HCT116 (cell line): ENCODE results near the gene CBFA2T3. TPM values are rescaled to one million over a fixed set of nuclear protein-coding genes. Genes with fewer than 3 reads are reported as not detected.

ENCODE experiments used
- ATAC-seq: fragments of 200-7000 bp; cut with Tn5 transposase; 2 replicates; pipeline ENCODE4 v1.9.1; 2020; ENCODE audit warnings: mild to moderate bottlenecking, moderate library complexity
- BruUV-seq: library from RNA; stranded (reverse); fragments of 400-500 nt; replicated peaks from 2 replicates; lab custom pipeline; 2021; lab: Mats Ljungman, UMichigan
- CTCF ChIA-PET: fragments of 300-600 bp; sonication (Branson Sonifier 250); formaldehyde crosslinking; loops from one replicate; lab custom pipeline; 2021; ENCODE audit warnings: antibody characterized with exemption; lab: Charles Lee
- POLR2A ChIA-PET: fragments of 300-600, 350-600 bp; sonication (Branson Sonifier 250); formaldehyde crosslinking; loops from one replicate; lab custom pipeline; 2021; ENCODE audit warnings: antibody characterized with exemption; lab: Charles Lee
- RAD21 ChIA-PET, 2 experiments: fragments of 300-600 bp; sonication (Branson Sonifier 250); formaldehyde crosslinking; loops; one replicate each; lab custom pipeline; 2023; ENCODE audit warnings: low total read pairs in 2 of 2; ENCODE audit not compliant: uncharacterized antibody in 2 of 2, unreplicated experiment in 2 of 2, low non-redundant PET in 1 of 2; lab: Charles Lee
- DNase-seq: peaks from one replicate; pipeline ENCODE4 v3.0.0-alpha.2; 2010; ENCODE audit warnings: low read depth, low spot score
- H2AFZ ChIP-seq: fragments of 200-600 bp; shearing (Covaris generic), sonication (generic); 2 replicates; pipeline ENCODE4 v1.6.1; 2017; ENCODE audit warnings: low read depth, mixed run types, mixed read lengths, antibody characterized with exemption, low read length; ENCODE audit not compliant: poor library complexity, severe bottlenecking
- H3K27ac ChIP-seq: 2 replicates; pipeline ENCODE4 v1.5.1; 2012; ENCODE audit warnings: low read depth, low read length
- H3K27me3 ChIP-seq: fragments of 200-600 bp; sonication (generic); 2 replicates; pipeline ENCODE4 v1.6.1; 2016; ENCODE audit warnings: mixed run types, low read length, mixed read lengths; ENCODE audit not compliant: insufficient read depth
- H3K36me3 ChIP-seq, 2 experiments: fragments of 200-500 bp in 1 of 2; fragments of 200-600 bp in 1 of 2; sonication (Bioruptor generic) in 1 of 2; sonication (generic) in 1 of 2; 2 replicates each; pipeline versions ENCODE4 v1.5.1 to v1.6.1; 2014 to 2016; ENCODE audit warnings: low read length in 2 of 2, inconsistent platforms in 1 of 2, mixed read lengths in 1 of 2, mixed run types in 1 of 2; ENCODE audit not compliant: insufficient read depth in 2 of 2, control insufficient read depth in 1 of 2
- H3K4me1 ChIP-seq, 2 experiments: fragments of 200-600 bp in 1 of 2; sonication (generic) in 1 of 2; 2 replicates each; pipeline versions ENCODE4 v1.5.1 to v1.6.1; 2012 to 2017; ENCODE audit warnings: low read length in 2 of 2, inconsistent platforms in 1 of 2, mild to moderate bottlenecking in 1 of 2, mixed read lengths in 1 of 2, mixed run types in 1 of 2, moderate library complexity in 1 of 2; ENCODE audit not compliant: insufficient read depth in 2 of 2, control insufficient read depth in 1 of 2
- H3K4me2 ChIP-seq: fragments of 200-600 bp; sonication (generic); 2 replicates; pipeline ENCODE4 v1.6.1; 2017; ENCODE audit warnings: mixed run types, low read length, mixed read lengths
- H3K4me3 ChIP-seq, 2 experiments: fragments of 200-600 bp in 1 of 2; sonication (generic) in 1 of 2; replicated peaks in 1 of 2; 2 replicates each; pipeline ENCODE4 v1.5.1; 2011 to 2016; ENCODE audit warnings: low read length in 2 of 2, control low read depth in 1 of 2, low read depth in 1 of 2, mild to moderate bottlenecking in 1 of 2, mixed read lengths in 1 of 2, mixed run types in 1 of 2
- H3K79me2 ChIP-seq: fragments of 200-600 bp; sonication (generic); 2 replicates; pipeline ENCODE4 v1.6.1; 2017; ENCODE audit warnings: mild to moderate bottlenecking, mixed run types, low read length, moderate library complexity, mixed read lengths; ENCODE audit not compliant: insufficient read depth
- H3K9ac ChIP-seq: fragments of 200-600 bp; sonication (generic); 2 replicates; pipeline ENCODE4 v1.6.1; 2016; ENCODE audit warnings: low read length, mixed read lengths
- H3K9me2 ChIP-seq: fragments of 200-600 bp; sonication (generic), shearing (Covaris generic); 2 replicates; pipeline ENCODE4 v1.6.1; 2017; ENCODE audit warnings: mixed run types, mild to moderate bottlenecking, moderate library complexity; ENCODE audit not compliant: insufficient read depth
- H3K9me3 ChIP-seq, 2 experiments: fragments of 200-500 bp in 1 of 2; fragments of 200-600 bp in 1 of 2; sonication (Bioruptor generic) in 1 of 2; sonication (generic) in 1 of 2; 2 replicates each; pipeline ENCODE4 v1.6.1; 2014 to 2017; ENCODE audit warnings: low read length in 2 of 2, mixed read lengths in 2 of 2, inconsistent platforms in 1 of 2, low read depth in 1 of 2, mild to moderate bottlenecking in 1 of 2, mixed run types in 1 of 2, moderate library complexity in 1 of 2; ENCODE audit not compliant: control insufficient read depth in 1 of 2, insufficient read depth in 1 of 2
- H4K20me1 ChIP-seq: fragments of 200-600 bp; sonication (generic), shearing (Covaris generic); 2 replicates; pipeline ENCODE4 v1.6.1; 2017; ENCODE audit warnings: mixed run types, mild to moderate bottlenecking, moderate library complexity; ENCODE audit not compliant: insufficient read depth
- CBX3 ChIP-seq: IDR thresholded peaks from 2 replicates; pipeline ENCODE4 v1.6.1; 2012; ENCODE audit warnings: low read depth
- CEBPB ChIP-seq: IDR thresholded peaks from 2 replicates; pipeline ENCODE4 v1.6.1; 2012; ENCODE audit warnings: low read depth
- EZH2 ChIP-seq: fragments of 200-600 bp; sonication (generic); IDR thresholded peaks from 2 replicates; pipeline ENCODE4 v1.6.1; 2017; ENCODE audit warnings: antibody characterized with exemption, mixed run types
- EZH2phosphoT487 ChIP-seq: fragments of 200-600 bp; IDR thresholded peaks from 2 replicates; pipeline ENCODE4 v1.6.1; 2018; ENCODE audit warnings: antibody characterized with exemption, borderline replicate concordance
- FOSL1 ChIP-seq: IDR thresholded peaks from 2 replicates; pipeline ENCODE4 v1.6.1; 2012; ENCODE audit warnings: low read depth
- JUND ChIP-seq: IDR thresholded peaks from 2 replicates; pipeline ENCODE4 v1.6.1; 2012
- POLR2A ChIP-seq: IDR thresholded peaks from 2 replicates; pipeline ENCODE4 v1.7.0; 2011; ENCODE audit warnings: borderline replicate concordance; ENCODE audit not compliant: insufficient read depth, insufficient read length; ENCODE audit errors: extremely low read depth
- POLR2AphosphoS5 ChIP-seq: IDR thresholded peaks from 2 replicates; pipeline ENCODE4 v1.6.1; 2011; ENCODE audit warnings: mild to moderate bottlenecking, low read depth, low read length, moderate library complexity
- RAD21 ChIP-seq: IDR thresholded peaks from 2 replicates; pipeline ENCODE4 v1.6.1; 2012; ENCODE audit warnings: low read depth, mild to moderate bottlenecking
- SIN3A ChIP-seq: IDR thresholded peaks from 2 replicates; pipeline ENCODE4 v1.6.1; 2012; ENCODE audit warnings: low read depth
- SP1 ChIP-seq: IDR thresholded peaks from 2 replicates; pipeline ENCODE4 v1.6.1; 2012; ENCODE audit warnings: low read depth
- SRF ChIP-seq: IDR thresholded peaks from 2 replicates; pipeline ENCODE4 v1.6.1; 2012; ENCODE audit warnings: low read depth
- TCF7L2 ChIP-seq: IDR thresholded peaks from 2 replicates; pipeline ENCODE4 v1.7.0; 2011; ENCODE audit warnings: borderline replicate concordance, inconsistent platforms; ENCODE audit not compliant: insufficient read depth, insufficient read length; ENCODE audit errors: extremely low read depth
- YY1 ChIP-seq: IDR thresholded peaks from 2 replicates; pipeline ENCODE4 v1.6.1; 2011; ENCODE audit warnings: low read length, low read depth, moderate library complexity, mild to moderate bottlenecking; ENCODE audit not compliant: insufficient replicate concordance; ENCODE audit errors: extremely low read depth
- ZNF274 ChIP-seq: fragments of 200-500 bp; sonication (Bioruptor generic); IDR thresholded peaks from 2 replicates; pipeline ENCODE4 v1.6.1; 2014; ENCODE audit warnings: mild to moderate bottlenecking, low read depth, low read length, inconsistent platforms
- intact Hi-C: fragments of 100-400 bp; cut with micrococcal nuclease; formaldehyde crosslinking; loops from 2 replicates; pipeline ENCODE4 v1.10.0; 2022
- total RNA-seq: library from RNA; stranded (reverse); gene quantifications from one replicate; pipeline ENCODE4 v1.2.1, GENCODE V29; 2021; ENCODE audit not compliant: unreplicated experiment
- TF ChIP-seq, protein P1 (sequence below): IDR thresholded peaks from 2 replicates; pipeline ENCODE4 v1.6.1; 2012
- TF ChIP-seq, protein P2 (sequence below): IDR thresholded peaks from 2 replicates; pipeline ENCODE4 v1.6.1; 2012
- TF ChIP-seq, protein P3 (sequence below): IDR thresholded peaks from 2 replicates; pipeline ENCODE4 v1.6.1; 2012; ENCODE audit warnings: low read depth
- TF ChIP-seq, protein P4 (sequence below): IDR thresholded peaks from 2 replicates; pipeline ENCODE4 v1.6.1; 2011; ENCODE audit warnings: mild to moderate bottlenecking, low read length, moderate library complexity; ENCODE audit not compliant: insufficient replicate concordance; ENCODE audit errors: extremely low read depth
- TF ChIP-seq, protein P5 (sequence below), 3 experiments: fragments of 200-600 bp in 1 of 3; sonication (generic) in 1 of 3; IDR thresholded peaks in 2 of 3; conservative IDR thresholded peaks in 1 of 3; 2 replicates each; pipeline ENCODE4 v1.5.1; 2012 to 2017; ENCODE audit warnings: low read depth in 2 of 3, low read length in 2 of 3, antibody characterized with exemption in 1 of 3, borderline replicate concordance in 1 of 3, control low read depth in 1 of 3, mild to moderate bottlenecking in 1 of 3, mixed read lengths in 1 of 3, mixed run types in 1 of 3, moderate library complexity in 1 of 3; ENCODE audit not compliant: insufficient read depth in 1 of 3

Gene CBFA2T3
- total RNA-seq, 1 experiment from 2014 or later = 19.1 TPM

DNA sequence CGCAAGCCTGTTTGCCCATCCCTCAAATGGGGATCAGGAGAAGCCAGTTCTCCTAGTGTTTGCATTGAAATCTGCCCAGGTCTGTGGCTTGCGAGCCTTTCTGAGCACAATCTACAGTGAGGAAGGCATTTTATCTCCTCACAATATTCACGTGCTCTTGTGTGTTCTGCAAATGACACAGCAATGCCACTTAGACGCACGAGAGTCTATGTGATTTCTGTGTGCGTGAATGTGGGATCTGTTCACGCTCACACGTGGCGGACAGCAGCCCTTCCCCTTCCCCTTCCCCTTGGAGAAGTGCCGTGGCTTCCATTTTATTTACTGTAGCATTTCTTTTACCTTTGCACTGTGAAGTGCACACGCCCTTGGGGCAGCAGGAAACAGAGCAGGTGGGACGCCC, 17.7 kb upstream of the CBFA2T3 start:
- H4K20me1 ChIP-seq = no peaks in the 10 kb centered on the region
- DNase-seq = no peak
- no peak overlapping the region for H3K27ac ChIP-seq
- no peaks in the 10 kb centered on the region for H3K36me3 ChIP-seq
- H3K9me3 ChIP-seq = peaks cover 17 to 27% of the 10 kb centered on the region in 2 experiments; a peak in 3 of 4 replicates
- POLR2A ChIA-PET = no interaction called here
- BruUV-seq = no TSS peak
- H3K9me2 ChIP-seq = no peaks in the 10 kb centered on the region
- TF ChIP-seq SIN3A = no peak
- TF ChIP-seq, protein P1, sequence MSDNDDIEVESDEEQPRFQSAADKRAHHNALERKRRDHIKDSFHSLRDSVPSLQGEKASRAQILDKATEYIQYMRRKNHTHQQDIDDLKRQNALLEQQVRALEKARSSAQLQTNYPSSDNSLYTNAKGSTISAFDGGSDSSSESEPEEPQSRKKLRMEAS = no peak
- TF ChIP-seq, protein P2, sequence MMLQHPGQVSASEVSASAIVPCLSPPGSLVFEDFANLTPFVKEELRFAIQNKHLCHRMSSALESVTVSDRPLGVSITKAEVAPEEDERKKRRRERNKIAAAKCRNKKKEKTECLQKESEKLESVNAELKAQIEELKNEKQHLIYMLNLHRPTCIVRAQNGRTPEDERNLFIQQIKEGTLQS = no peak
- no peak for TF ChIP-seq CEBPB
- no peak for TF ChIP-seq RAD21
- no peak for TF ChIP-seq POLR2A
- TF ChIP-seq, protein P3, sequence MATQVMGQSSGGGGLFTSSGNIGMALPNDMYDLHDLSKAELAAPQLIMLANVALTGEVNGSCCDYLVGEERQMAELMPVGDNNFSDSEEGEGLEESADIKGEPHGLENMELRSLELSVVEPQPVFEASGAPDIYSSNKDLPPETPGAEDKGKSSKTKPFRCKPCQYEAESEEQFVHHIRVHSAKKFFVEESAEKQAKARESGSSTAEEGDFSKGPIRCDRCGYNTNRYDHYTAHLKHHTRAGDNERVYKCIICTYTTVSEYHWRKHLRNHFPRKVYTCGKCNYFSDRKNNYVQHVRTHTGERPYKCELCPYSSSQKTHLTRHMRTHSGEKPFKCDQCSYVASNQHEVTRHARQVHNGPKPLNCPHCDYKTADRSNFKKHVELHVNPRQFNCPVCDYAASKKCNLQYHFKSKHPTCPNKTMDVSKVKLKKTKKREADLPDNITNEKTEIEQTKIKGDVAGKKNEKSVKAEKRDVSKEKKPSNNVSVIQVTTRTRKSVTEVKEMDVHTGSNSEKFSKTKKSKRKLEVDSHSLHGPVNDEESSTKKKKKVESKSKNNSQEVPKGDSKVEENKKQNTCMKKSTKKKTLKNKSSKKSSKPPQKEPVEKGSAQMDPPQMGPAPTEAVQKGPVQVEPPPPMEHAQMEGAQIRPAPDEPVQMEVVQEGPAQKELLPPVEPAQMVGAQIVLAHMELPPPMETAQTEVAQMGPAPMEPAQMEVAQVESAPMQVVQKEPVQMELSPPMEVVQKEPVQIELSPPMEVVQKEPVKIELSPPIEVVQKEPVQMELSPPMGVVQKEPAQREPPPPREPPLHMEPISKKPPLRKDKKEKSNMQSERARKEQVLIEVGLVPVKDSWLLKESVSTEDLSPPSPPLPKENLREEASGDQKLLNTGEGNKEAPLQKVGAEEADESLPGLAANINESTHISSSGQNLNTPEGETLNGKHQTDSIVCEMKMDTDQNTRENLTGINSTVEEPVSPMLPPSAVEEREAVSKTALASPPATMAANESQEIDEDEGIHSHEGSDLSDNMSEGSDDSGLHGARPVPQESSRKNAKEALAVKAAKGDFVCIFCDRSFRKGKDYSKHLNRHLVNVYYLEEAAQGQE = no peak
- no peak for TF ChIP-seq TCF7L2
- TF ChIP-seq YY1 = no peak
- TF ChIP-seq JUND = no peak
- TF ChIP-seq, protein P4, sequence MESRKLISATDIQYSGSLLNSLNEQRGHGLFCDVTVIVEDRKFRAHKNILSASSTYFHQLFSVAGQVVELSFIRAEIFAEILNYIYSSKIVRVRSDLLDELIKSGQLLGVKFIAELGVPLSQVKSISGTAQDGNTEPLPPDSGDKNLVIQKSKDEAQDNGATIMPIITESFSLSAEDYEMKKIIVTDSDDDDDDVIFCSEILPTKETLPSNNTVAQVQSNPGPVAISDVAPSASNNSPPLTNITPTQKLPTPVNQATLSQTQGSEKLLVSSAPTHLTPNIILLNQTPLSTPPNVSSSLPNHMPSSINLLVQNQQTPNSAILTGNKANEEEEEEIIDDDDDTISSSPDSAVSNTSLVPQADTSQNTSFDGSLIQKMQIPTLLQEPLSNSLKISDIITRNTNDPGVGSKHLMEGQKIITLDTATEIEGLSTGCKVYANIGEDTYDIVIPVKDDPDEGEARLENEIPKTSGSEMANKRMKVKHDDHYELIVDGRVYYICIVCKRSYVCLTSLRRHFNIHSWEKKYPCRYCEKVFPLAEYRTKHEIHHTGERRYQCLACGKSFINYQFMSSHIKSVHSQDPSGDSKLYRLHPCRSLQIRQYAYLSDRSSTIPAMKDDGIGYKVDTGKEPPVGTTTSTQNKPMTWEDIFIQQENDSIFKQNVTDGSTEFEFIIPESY = no peak
- TF ChIP-seq EZH2phosphoT487 = no peak
- TF ChIP-seq, protein P5, sequence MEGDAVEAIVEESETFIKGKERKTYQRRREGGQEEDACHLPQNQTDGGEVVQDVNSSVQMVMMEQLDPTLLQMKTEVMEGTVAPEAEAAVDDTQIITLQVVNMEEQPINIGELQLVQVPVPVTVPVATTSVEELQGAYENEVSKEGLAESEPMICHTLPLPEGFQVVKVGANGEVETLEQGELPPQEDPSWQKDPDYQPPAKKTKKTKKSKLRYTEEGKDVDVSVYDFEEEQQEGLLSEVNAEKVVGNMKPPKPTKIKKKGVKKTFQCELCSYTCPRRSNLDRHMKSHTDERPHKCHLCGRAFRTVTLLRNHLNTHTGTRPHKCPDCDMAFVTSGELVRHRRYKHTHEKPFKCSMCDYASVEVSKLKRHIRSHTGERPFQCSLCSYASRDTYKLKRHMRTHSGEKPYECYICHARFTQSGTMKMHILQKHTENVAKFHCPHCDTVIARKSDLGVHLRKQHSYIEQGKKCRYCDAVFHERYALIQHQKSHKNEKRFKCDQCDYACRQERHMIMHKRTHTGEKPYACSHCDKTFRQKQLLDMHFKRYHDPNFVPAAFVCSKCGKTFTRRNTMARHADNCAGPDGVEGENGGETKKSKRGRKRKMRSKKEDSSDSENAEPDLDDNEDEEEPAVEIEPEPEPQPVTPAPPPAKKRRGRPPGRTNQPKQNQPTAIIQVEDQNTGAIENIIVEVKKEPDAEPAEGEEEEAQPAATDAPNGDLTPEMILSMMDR (IDR thresholded peaks at IDR 0.05 in 2 of 3, conservative IDR thresholded peaks at IDR 0.05 in 1 of 3; ENCODE audit: borderline replicate concordance in 1 of 3, insufficient read depth in 1 of 3, low read depth in 2 of 3, low read length in 2 of 3) = no peak
- TF ChIP-seq FOSL1 = no peak
- no peak for TF ChIP-seq SP1
- TF ChIP-seq ZNF274 = no peak
- no peak for TF ChIP-seq SRF
- TF ChIP-seq CBX3 = no peak
- TF ChIP-seq EZH2 = no peak
- TF ChIP-seq POLR2AphosphoS5 = no peak
- intact Hi-C loops = no loop called here
- peaks cover 0 to 8% of the 10 kb centered on the region in 2 experiments; a peak in 2 of 4 replicates for H3K4me1 ChIP-seq
- H3K4me2 ChIP-seq = no peak overlapping the region
- CTCF ChIA-PET = no interaction called here
- H3K79me2 ChIP-seq = no peaks in the 10 kb centered on the region
- no peak for ATAC-seq
- H2AFZ ChIP-seq = no peak overlapping the region
- H3K4me3 ChIP-seq = no peak overlapping the region
- H3K27me3 ChIP-seq = no peaks in the 10 kb centered on the region
- RAD21 ChIA-PET = no interaction called here
- H3K9ac ChIP-seq = no peak overlapping the region
